DOHH2 (cell line): Measurements from ENCODE around the gene STXBP3.

Experiments used
- H3F3A ChIP-seq: fragments of 200-600 bp; sonication (generic), shearing (Covaris generic); 2 replicates; pipeline ENCODE4 v1.6.0; 2016; ENCODE audit warnings: antibody characterized with exemption, mild to moderate bottlenecking; ENCODE audit not compliant: control insufficient read depth, insufficient read depth
- H3K27ac ChIP-seq: fragments of 200-600 bp; sonication (generic); 2 replicates; pipeline ENCODE4 v1.5.1; 2014; ENCODE audit warnings: low read depth, mild to moderate bottlenecking, low read length, moderate library complexity
- H3K27me3 ChIP-seq: fragments of 200-600 bp; sonication (generic); 2 replicates; pipeline ENCODE4 v1.6.1; 2014; ENCODE audit warnings: mild to moderate bottlenecking, low read length, mixed read lengths; ENCODE audit not compliant: control insufficient read depth
- H3K36me3 ChIP-seq: fragments of 200-600 bp; sonication (generic); 2 replicates; pipeline ENCODE4 v1.6.1; 2014; ENCODE audit warnings: mild to moderate bottlenecking, low read length, moderate library complexity, mixed read lengths; ENCODE audit not compliant: control insufficient read depth
- H3K4me1 ChIP-seq: fragments of 200-600 bp; sonication (generic); 2 replicates; pipeline ENCODE4 v1.6.1; 2014; ENCODE audit warnings: mild to moderate bottlenecking, low read length, mixed read lengths; ENCODE audit not compliant: control insufficient read depth
- H3K4me2 ChIP-seq: fragments of 200-600 bp; sonication (generic); 2 replicates; pipeline ENCODE4 v1.6.0; 2014; ENCODE audit warnings: mild to moderate bottlenecking, low read length, moderate library complexity
- H3K4me3 ChIP-seq: fragments of 200-600 bp; sonication (generic); 2 replicates; pipeline ENCODE4 v1.5.1; 2014; ENCODE audit warnings: mild to moderate bottlenecking, low read length, mixed read lengths
- H3K79me2 ChIP-seq: fragments of 200-600 bp; sonication (generic); 2 replicates; pipeline ENCODE4 v1.6.1; 2014; ENCODE audit warnings: mild to moderate bottlenecking, low read length, mixed read lengths; ENCODE audit not compliant: control insufficient read depth
- H3K9me2 ChIP-seq: fragments of 200-600 bp; sonication (generic); replicated peaks from 2 replicates; pipeline ENCODE4 v1.6.1; 2014; ENCODE audit warnings: mild to moderate bottlenecking, low read length, mixed read lengths; ENCODE audit not compliant: control insufficient read depth
- H3K9me3 ChIP-seq: fragments of 200-600 bp; sonication (generic); 2 replicates; pipeline ENCODE4 v1.6.1; 2014; ENCODE audit warnings: antibody characterized with exemption, low read length, mixed read lengths; ENCODE audit not compliant: control insufficient read depth, insufficient read depth
- H4K20me1 ChIP-seq: fragments of 200-600 bp; sonication (generic); 2 replicates; pipeline ENCODE4 v1.6.0; 2014; ENCODE audit warnings: low read depth, mild to moderate bottlenecking, antibody characterized with exemption, low read length, moderate library complexity; ENCODE audit not compliant: control insufficient read depth, insufficient read depth
- EZH2phosphoT487 ChIP-seq: fragments of 200-600 bp; sonication (generic); IDR thresholded peaks from 2 replicates; pipeline ENCODE4 v1.6.1; 2017; ENCODE audit warnings: borderline replicate concordance, mild to moderate bottlenecking, antibody characterized with exemption, low read length, moderate library complexity, mixed read lengths
- TF ChIP-seq, protein P1 (sequence below): fragments of 200-600 bp; sonication (generic); IDR thresholded peaks from one replicate; pipeline ENCODE4 v1.5.1; 2014; ENCODE audit warnings: antibody characterized with exemption, mild to moderate bottlenecking, low read depth, low read length; ENCODE audit not compliant: poor library complexity, severe bottlenecking

STXBP3 gene

DNA sequence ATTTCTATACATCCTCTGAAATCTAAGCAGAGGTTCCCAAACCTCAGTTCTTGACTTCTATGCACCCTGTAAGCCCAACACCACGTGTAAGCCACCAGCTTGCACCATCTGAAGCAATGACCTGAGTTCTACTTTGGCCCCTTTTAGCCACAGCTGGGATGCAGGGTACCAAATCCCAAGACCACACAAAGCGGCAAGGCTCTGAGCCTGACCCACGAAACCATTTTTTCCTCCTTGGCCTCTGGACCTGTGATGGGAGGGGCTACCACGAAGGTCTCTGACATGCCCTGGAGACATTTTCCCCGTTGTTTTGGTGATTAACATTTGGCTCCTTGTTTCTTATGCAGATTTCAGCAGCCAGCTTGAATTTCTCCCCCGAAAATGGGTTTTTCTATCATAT is 38.8 kb downstream of the STXBP3 start:
- no peak overlapping the region for H3K4me2 ChIP-seq
- no peaks in the 10 kb centered on the region for H3K4me1 ChIP-seq
- H3K36me3 ChIP-seq: peaks cover 54% of the 10 kb centered on the region
- H3F3A ChIP-seq: no peaks in the 10 kb centered on the region
- H3K9me2 ChIP-seq: no peaks in the 10 kb centered on the region
- H3K9me3 ChIP-seq: peaks cover 21% of the 10 kb centered on the region
- H4K20me1 ChIP-seq: no peaks in the 10 kb centered on the region
- H3K27me3 ChIP-seq: no peaks in the 10 kb centered on the region
- no peaks in the 10 kb centered on the region for H3K79me2 ChIP-seq
- TF ChIP-seq, protein P1, sequence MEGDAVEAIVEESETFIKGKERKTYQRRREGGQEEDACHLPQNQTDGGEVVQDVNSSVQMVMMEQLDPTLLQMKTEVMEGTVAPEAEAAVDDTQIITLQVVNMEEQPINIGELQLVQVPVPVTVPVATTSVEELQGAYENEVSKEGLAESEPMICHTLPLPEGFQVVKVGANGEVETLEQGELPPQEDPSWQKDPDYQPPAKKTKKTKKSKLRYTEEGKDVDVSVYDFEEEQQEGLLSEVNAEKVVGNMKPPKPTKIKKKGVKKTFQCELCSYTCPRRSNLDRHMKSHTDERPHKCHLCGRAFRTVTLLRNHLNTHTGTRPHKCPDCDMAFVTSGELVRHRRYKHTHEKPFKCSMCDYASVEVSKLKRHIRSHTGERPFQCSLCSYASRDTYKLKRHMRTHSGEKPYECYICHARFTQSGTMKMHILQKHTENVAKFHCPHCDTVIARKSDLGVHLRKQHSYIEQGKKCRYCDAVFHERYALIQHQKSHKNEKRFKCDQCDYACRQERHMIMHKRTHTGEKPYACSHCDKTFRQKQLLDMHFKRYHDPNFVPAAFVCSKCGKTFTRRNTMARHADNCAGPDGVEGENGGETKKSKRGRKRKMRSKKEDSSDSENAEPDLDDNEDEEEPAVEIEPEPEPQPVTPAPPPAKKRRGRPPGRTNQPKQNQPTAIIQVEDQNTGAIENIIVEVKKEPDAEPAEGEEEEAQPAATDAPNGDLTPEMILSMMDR: no peak
- TF ChIP-seq EZH2phosphoT487: no peak
- no peak overlapping the region for H3K4me3 ChIP-seq
- H3K27ac ChIP-seq: no peak overlapping the region

- Histone ChIP-seq H4K20me1 (no peaks in the 10 kb centered on the region), H3K4me2 (no peak overlapping the region), H3K9me2 (no peaks in the 10 kb centered on the region), H3K4me3 (no peak overlapping the region), H3K79me2 (no peaks in the 10 kb centered on the region), H3F3A (no peaks in the 10 kb centered on the region), H3K4me1 (no peaks in the 10 kb centered on the region), H3K36me3 (peaks cover 53% of the 10 kb centered on the region), H3K9me3 (peaks cover 21% of the 10 kb centered on the region), H3K27ac (no peak overlapping the region), H3K27me3 (no peaks in the 10 kb centered on the region)
- TF ChIP-seq EZH2phosphoT487: no peak
- TF ChIP-seq, protein P1: no peak
These were observed 39.4 kb downstream of the STXBP3 start for GRCh38 chr1:108785880-108786279.

- TF ChIP-seq, protein P1: no peak
- TF ChIP-seq EZH2phosphoT487: no peak
- Histone ChIP-seq H4K20me1 (no peaks in the 10 kb centered on the region), H3K4me2 (no peak overlapping the region), H3K4me1 (no peaks in the 10 kb centered on the region), H3K27ac (no peak overlapping the region), H3K79me2 (no peaks in the 10 kb centered on the region), H3F3A (no peaks in the 10 kb centered on the region), H3K36me3 (peaks cover 28% of the 10 kb centered on the region), H3K9me3 (no peaks in the 10 kb centered on the region; the same call in 1 of the 2 replicates), H3K9me2 (no peaks in the 10 kb centered on the region), H3K27me3 (no peaks in the 10 kb centered on the region), H3K4me3 (no peak overlapping the region)
These were observed 45.3 kb downstream of the STXBP3 start for GRCh38 chr1:108791790-108792189.
